RWPE2 (cell line): ENCODE data around the gene FSCN2.

Source experiments
- ATAC-seq: fragments of 200-7000 bp; cut with Tn5 transposase; 3 replicates; pipeline ENCODE4 v1.9.1; 2021; ENCODE audit warnings: low read depth
- DNase-seq: peaks from one replicate; pipeline ENCODE4 v3.0.0-alpha.2; 2020; ENCODE audit warnings: low spot score
- H3K27ac ChIP-seq: fragments of 450-650 bp; 2 replicates; pipeline ENCODE4 v1.5.1; 2017; ENCODE audit warnings: mild to moderate bottlenecking; ENCODE audit not compliant: poor library complexity, severe bottlenecking
- H3K27me3 ChIP-seq: fragments of 250-450 bp; sonication (Bioruptor Pico); 2 replicates; pipeline ENCODE4 v1.5.1; 2021; ENCODE audit warnings: mild to moderate bottlenecking, moderate library complexity; ENCODE audit not compliant: insufficient read depth, poor library complexity, severe bottlenecking
- H3K36me3 ChIP-seq: fragments of 250-450 bp; sonication (Bioruptor Pico); 2 replicates; pipeline ENCODE4 v1.5.1; 2020; ENCODE audit warnings: low read depth, mild to moderate bottlenecking, moderate library complexity
- H3K4me1 ChIP-seq: fragments of 250-450 bp; sonication (Bioruptor Pico); 2 replicates; pipeline ENCODE4 v1.5.1; 2021; ENCODE audit warnings: mild to moderate bottlenecking, moderate library complexity; ENCODE audit not compliant: insufficient read depth, poor library complexity, severe bottlenecking
- H3K4me3 ChIP-seq: fragments of 250-450 bp; sonication (Bioruptor Pico); 2 replicates; pipeline ENCODE4 v1.5.1; 2021; ENCODE audit warnings: mild to moderate bottlenecking, moderate library complexity; ENCODE audit not compliant: severe bottlenecking
- H3K9me3 ChIP-seq: fragments of 250-450 bp; sonication (Bioruptor Pico); 2 replicates; pipeline ENCODE4 v1.5.1; 2021; ENCODE audit warnings: mild to moderate bottlenecking, moderate library complexity; ENCODE audit not compliant: severe bottlenecking
- TF ChIP-seq, protein P1 (sequence below): fragments of 450-650 bp; IDR thresholded peaks from one replicate; pipeline ENCODE4 v1.5.1; 2017; ENCODE audit warnings: mild to moderate bottlenecking, moderate library complexity; ENCODE audit not compliant: poor library complexity, severe bottlenecking

The FSCN2 gene, protein sequence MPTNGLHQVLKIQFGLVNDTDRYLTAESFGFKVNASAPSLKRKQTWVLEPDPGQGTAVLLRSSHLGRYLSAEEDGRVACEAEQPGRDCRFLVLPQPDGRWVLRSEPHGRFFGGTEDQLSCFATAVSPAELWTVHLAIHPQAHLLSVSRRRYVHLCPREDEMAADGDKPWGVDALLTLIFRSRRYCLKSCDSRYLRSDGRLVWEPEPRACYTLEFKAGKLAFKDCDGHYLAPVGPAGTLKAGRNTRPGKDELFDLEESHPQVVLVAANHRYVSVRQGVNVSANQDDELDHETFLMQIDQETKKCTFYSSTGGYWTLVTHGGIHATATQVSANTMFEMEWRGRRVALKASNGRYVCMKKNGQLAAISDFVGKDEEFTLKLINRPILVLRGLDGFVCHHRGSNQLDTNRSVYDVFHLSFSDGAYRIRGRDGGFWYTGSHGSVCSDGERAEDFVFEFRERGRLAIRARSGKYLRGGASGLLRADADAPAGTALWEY

DNA sequence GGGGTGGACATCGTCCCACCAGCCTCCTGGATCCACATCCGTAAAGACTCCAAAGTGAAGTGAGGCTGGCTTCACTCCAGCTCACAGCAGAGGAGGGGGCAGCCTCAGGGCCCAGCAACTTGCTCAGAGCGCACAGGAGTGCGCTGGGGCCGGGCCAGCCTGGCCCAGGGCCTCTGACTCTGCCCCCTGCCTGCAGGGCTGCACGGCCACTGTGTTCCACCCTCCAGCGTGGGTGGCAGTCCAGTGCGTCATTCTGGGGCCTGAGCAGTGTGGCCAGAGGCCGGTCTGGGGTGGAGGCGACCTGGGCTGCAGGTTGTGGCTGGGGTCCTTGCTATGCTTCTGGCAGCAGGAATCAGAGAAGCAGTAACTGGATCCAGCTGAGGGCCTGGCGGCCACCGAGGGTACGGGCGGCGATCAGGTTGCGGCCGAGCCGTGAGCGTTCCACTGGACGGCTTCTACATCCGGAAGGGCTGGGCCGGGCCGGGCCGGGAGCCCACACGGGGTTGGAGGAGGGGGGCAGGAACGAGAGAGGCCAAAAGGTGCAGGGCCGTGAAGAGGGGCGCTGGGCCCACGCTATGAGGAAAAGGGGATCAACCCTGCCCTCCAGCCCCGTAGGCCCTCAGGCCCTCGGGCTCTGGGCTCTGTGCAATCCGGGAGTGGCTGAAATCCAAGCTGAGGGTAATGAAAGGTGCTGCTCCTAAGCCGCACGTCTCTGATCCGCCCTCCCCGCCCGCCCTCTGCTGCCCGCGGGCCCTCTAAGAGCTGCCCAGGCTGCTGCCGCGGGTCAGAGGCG is at the start of gene FSCN2:
Gene FSCN2, plus strand, starts transcription at position 787 of the 793 bp plus-strand sequence. CDS start 155 bp downstream, outside the sequence.
- no peak for DNase-seq
- no peaks in the 10 kb centered on the region for H3K9me3 ChIP-seq
- peaks cover 4% of the 10 kb centered on the region for H3K27me3 ChIP-seq
- H3K36me3 ChIP-seq = no peaks in the 10 kb centered on the region
- TF ChIP-seq, protein P1, sequence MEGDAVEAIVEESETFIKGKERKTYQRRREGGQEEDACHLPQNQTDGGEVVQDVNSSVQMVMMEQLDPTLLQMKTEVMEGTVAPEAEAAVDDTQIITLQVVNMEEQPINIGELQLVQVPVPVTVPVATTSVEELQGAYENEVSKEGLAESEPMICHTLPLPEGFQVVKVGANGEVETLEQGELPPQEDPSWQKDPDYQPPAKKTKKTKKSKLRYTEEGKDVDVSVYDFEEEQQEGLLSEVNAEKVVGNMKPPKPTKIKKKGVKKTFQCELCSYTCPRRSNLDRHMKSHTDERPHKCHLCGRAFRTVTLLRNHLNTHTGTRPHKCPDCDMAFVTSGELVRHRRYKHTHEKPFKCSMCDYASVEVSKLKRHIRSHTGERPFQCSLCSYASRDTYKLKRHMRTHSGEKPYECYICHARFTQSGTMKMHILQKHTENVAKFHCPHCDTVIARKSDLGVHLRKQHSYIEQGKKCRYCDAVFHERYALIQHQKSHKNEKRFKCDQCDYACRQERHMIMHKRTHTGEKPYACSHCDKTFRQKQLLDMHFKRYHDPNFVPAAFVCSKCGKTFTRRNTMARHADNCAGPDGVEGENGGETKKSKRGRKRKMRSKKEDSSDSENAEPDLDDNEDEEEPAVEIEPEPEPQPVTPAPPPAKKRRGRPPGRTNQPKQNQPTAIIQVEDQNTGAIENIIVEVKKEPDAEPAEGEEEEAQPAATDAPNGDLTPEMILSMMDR = no peak
- no peak within 1 kb of the TSS for H3K27ac ChIP-seq
- no peaks in the 10 kb centered on the region for H3K4me1 ChIP-seq
- H3K4me3 ChIP-seq = no peak within 1 kb of the TSS
- peak; percentile 44 for ATAC-seq

DNA sequence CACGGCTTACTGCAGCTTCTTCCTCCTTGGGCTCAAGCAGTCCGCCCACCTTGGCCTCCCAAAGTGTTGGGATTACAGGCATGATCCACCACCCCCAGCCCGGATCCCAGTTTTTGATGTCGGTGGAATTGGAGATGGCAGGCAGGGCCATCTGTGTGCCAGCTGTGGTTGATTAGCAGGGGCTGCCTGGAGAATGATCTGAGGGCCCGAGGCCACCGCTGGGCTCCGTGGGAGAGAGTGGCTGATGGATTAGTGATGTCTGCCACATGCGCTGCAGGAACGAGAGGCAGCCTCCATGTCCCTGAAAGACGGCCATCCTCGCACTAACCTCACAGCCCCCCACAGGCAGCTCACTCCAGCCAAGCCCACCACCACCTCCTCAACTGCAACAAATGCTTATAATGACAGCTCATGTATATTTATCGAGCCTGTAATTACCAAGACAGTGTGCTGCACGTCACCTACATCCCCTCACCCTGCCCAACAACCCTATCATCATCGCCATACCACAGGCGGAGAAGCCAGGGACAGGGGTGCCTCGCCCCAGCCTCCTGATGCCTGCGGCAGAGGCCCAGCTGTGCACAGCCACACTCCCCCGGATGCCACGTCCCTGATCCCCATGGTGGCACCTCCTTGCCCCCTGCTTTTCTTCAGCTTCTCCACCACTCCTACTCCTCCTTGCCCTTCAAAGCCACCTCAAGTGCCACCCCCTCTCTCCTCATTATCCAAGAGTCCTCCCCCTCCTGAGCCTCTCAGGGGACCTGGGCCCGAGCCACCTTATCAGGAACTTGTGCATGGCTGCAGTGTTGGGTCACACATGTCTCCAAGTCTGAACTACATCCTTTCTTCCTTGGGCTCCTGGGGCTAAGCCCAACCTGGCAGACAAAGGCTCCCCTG is 48.8 kb upstream of the FSCN2 start:
- Histone ChIP-seq H3K27me3 (no peaks in the 10 kb centered on the region), H3K4me3 (no peak overlapping the region), H3K4me1 (no peaks in the 10 kb centered on the region), H3K9me3 (no peaks in the 10 kb centered on the region), H3K27ac (no peak overlapping the region), H3K36me3 (no peaks in the 10 kb centered on the region)
- no peak for DNase-seq
- TF ChIP-seq, protein P1 = no peak
- no peak for ATAC-seq

DNA sequence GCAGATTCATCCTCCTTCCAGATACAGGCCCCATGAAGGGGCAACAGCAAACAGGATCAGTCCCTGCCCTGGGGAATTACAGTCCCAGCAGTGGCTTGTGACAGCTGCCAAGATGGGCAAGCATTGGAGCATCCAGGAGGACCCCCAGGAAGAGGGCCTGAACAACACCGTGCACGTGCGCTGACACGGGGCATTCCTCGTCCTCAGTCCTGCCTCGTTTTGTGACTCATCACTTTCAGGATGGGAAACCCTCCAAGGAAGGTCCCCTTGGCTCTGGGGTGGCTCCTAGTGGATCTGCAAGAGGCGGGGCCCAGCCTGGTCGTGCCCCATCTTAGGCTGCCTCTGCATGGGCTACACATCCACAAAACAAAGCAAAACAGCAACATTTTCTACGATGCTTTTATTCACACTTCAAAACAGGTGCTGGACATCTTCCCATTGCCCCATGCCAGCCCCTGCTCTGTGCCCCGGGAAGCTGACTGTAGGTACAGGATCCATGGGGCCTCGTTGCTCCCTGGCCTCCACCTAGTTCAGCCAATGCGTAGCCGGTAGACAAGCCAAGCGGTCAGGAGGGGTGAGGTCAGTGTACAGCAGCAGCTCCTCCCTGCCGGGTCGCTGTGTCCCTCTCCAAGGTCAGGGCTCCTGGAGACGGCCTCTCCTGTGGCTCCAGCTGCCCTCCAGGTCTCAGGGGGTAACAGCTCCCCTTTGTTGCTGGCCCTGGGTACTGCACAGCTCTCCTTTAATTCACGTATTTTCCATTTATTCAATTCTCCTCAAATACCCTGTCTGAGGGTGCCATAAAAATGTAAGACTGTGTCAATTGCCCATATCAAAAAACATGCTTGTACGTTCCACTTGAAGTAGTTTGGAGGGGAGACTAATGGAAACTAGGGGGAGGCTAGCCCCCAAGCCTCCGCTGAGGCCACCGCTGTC is 47.8 kb upstream of the FSCN2 start:
- no peaks in the 10 kb centered on the region for H3K27me3 ChIP-seq
- no peak overlapping the region for H3K27ac ChIP-seq
- TF ChIP-seq, protein P1 = peak; percentile 26
- no peaks in the 10 kb centered on the region for H3K36me3 ChIP-seq
- no peaks in the 10 kb centered on the region for H3K4me1 ChIP-seq
- ATAC-seq = no peak
- H3K9me3 ChIP-seq = no peaks in the 10 kb centered on the region
- no peak overlapping the region for H3K4me3 ChIP-seq
- DNase-seq = no peak

DNA sequence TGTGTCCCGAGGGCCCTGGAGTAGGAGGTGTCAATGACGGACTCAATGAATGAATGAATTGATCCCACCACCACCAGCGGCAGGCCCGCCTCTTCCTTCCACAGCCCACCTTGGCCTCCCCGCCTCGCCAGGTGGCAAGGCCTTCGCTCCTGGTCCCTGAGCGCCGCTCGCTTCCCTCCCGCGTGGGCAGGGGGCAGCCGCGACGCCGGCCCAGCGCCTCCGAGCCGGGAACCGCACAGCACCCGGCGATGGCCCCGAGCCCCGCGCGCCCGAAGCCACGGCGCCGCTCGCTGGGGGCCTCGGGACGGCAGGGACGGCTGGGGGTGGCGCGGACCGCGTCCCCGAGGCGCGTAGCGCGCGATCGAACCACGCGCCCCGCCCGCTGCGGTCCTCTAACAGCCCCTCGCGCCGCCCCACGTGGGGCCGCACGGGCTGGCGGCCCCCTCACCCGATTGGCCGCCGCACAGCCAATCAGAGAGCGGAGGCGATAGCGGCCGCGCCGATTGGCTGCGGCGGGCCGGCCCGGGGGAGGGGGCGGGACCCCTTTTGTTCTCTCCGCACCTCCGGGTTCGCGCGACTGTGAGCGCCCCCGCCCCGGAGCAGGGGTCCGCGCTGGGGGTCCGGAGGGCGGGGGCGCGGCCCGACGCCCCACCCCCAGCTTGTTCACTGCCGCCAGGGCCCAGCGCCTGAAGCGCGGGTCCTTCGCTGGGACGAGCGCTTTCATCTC is 46.9 kb upstream of the FSCN2 start:
- no peaks in the 10 kb centered on the region for H3K27me3 ChIP-seq
- TF ChIP-seq, protein P1 = no peak
- no peaks in the 10 kb centered on the region for H3K9me3 ChIP-seq
- DNase-seq (peak; percentile 60), ATAC-seq (peak; percentile 51; the same call in 2 of the 3 replicates)
- no peaks in the 10 kb centered on the region for H3K36me3 ChIP-seq
- H3K4me1 ChIP-seq = no peaks in the 10 kb centered on the region
- no peak overlapping the region for H3K27ac ChIP-seq
- peak overlapping the region; percentile 24 for H3K4me3 ChIP-seq
